HepG2 (cell line): ENCODE data around the gene RNU7-1. TPM values are rescaled to one million over a fixed set of nuclear protein-coding genes. Genes with fewer than 3 reads are reported as not detected.

Source experiments
- ATAC-seq: fragments of 200-7000 bp; cut with Tn5 transposase; 3 replicates; pipeline ENCODE4 v1.9.1; 2020; ENCODE audit warnings: mild to moderate bottlenecking, moderate library complexity
- BruUV-seq: library from RNA; stranded (reverse); fragments of 400-500 nt; replicated peaks from 2 replicates; lab custom pipeline; 2021; lab: Mats Ljungman, UMichigan
- CTCF ChIA-PET: fragments of 300-600 bp; formaldehyde crosslinking; extraction: SDS; loops from one replicate; lab custom pipeline; 2021; ENCODE audit warnings: low total read pairs, inconsistent platforms, low intra/inter-chr PET ratio; lab: Yijun Ruan, JAX
- POLR2A ChIA-PET: fragments of 350-600 bp; sonication (Branson Sonifier 250); formaldehyde crosslinking; loops from one replicate; lab custom pipeline; 2020; ENCODE audit warnings: antibody characterized with exemption, inconsistent platforms; lab: Yijun Ruan, JAX
- DNase-seq: peaks from one replicate; pipeline ENCODE4 v3.0.0-alpha.2; 2015; ENCODE audit warnings: low spot score
- FAIRE-seq: peaks from 3 replicates; lab custom pipeline; 2011; peaks lifted over from hg19 to GRCh38; lab: Jason Lieb, UNC
- H2AFZ ChIP-seq: one replicate; pipeline ENCODE4 v1.6.1; 2011; ENCODE audit warnings: low read length, inconsistent platforms
- H3K27ac ChIP-seq: fragments of 300-600 bp; 3 replicates; pipeline ENCODE4 v1.8.0; 2011; ENCODE audit warnings: mixed run types, mild to moderate bottlenecking, mixed read lengths, low read length, inconsistent platforms; ENCODE audit not compliant: insufficient read depth; ENCODE audit errors: extremely low read length
- H3K27me3 ChIP-seq, 2 experiments: fragments of 200-600 bp in 1 of 2; 2 replicates in 1 of 2; 3 replicates in 1 of 2; pipeline versions ENCODE4 v1.6.0 to v1.8.0; 2011; ENCODE audit warnings: low read length in 2 of 2, mild to moderate bottlenecking in 2 of 2, moderate library complexity in 2 of 2, inconsistent platforms in 1 of 2; ENCODE audit not compliant: insufficient read depth in 2 of 2, control insufficient read depth in 1 of 2
- H3K36me3 ChIP-seq, 2 experiments: fragments of 200-600 bp in 1 of 2; replicated peaks in 1 of 2; 2 replicates in 1 of 2; 3 replicates in 1 of 2; pipeline versions ENCODE4 v1.5.1 to v1.8.0; 2011; ENCODE audit warnings: low read length in 2 of 2, inconsistent platforms in 1 of 2; ENCODE audit not compliant: insufficient read depth in 2 of 2, control insufficient read depth in 1 of 2
- H3K4me1 ChIP-seq: 2 replicates; pipeline ENCODE4 v1.5.1; 2012; ENCODE audit warnings: low read length, inconsistent platforms; ENCODE audit not compliant: insufficient read depth
- H3K4me2 ChIP-seq: 2 replicates; pipeline ENCODE4 v1.6.0; 2011; ENCODE audit warnings: low read depth, low read length, inconsistent platforms
- H3K4me3 ChIP-seq, 3 experiments: fragments of 200-600 bp in 1 of 3; sonication (generic), shearing (Covaris generic) in 1 of 3; replicated peaks in 1 of 3; 2 replicates each; pipeline ENCODE4 v1.5.1; 2011 to 2016; ENCODE audit warnings: low read length in 3 of 3, inconsistent platforms in 2 of 3, low read depth in 2 of 3, mild to moderate bottlenecking in 2 of 3, control low read depth in 1 of 3, mixed read lengths in 1 of 3; ENCODE audit not compliant: insufficient read depth in 1 of 3
- H3K79me2 ChIP-seq: one replicate; pipeline ENCODE4 v1.6.1; 2011; ENCODE audit warnings: low read length, inconsistent platforms; ENCODE audit not compliant: insufficient read depth
- H3K9ac ChIP-seq: 2 replicates; pipeline ENCODE4 v1.6.0; 2011; ENCODE audit warnings: mild to moderate bottlenecking, low read depth, low read length, inconsistent platforms; ENCODE audit not compliant: insufficient read depth
- H3K9me3 ChIP-seq: 2 replicates; pipeline ENCODE4 v1.5.1; 2012; ENCODE audit warnings: mild to moderate bottlenecking, low read length
- H4K20me1 ChIP-seq: 2 replicates; pipeline ENCODE4 v1.6.0; 2011; ENCODE audit warnings: inconsistent platforms, mild to moderate bottlenecking, low read length, moderate library complexity; ENCODE audit not compliant: insufficient read depth
- ATF7 ChIP-seq, 2 experiments: fragments of 450-650 bp in 1 of 2; sonication (generic) in 1 of 2; formaldehyde crosslinking in 1 of 2; IDR thresholded peaks; 2 replicates each; pipeline versions ENCODE4 v1.4.0 to v1.6.1; 2016 to 2020; ENCODE audit warnings: antibody characterized with exemption in 1 of 2, mild to moderate bottlenecking in 1 of 2, missing genetic modification reagents in 1 of 2
- FOSL1 ChIP-seq: sonication (generic); formaldehyde crosslinking; IDR thresholded peaks from 2 replicates; pipeline ENCODE4 v1.9.0; 2021; ENCODE audit warnings: missing genetic modification reagents, borderline replicate concordance
- GABPA ChIP-seq, 2 experiments: IDR thresholded peaks; 2 replicates each; pipeline ENCODE4 v1.6.1; 2011 to 2016; ENCODE audit warnings: low read depth in 2 of 2, low read length in 1 of 2, missing biosample characterization in 1 of 2, missing genetic modification characterization in 1 of 2
- MEF2D ChIP-seq: sonication (generic); formaldehyde crosslinking; IDR thresholded peaks from 2 replicates; pipeline ENCODE4 v1.5.1; 2020; ENCODE audit warnings: mild to moderate bottlenecking, missing genetic modification reagents
- NFYC ChIP-seq: IDR thresholded peaks from 2 replicates; pipeline ENCODE4 v1.6.1; 2016; ENCODE audit warnings: missing genetic modification reagents, missing compliant biosample characterization
- POLR2G ChIP-seq: fragments of 200-400 bp; formaldehyde crosslinking; IDR thresholded peaks from 2 replicates; pipeline ENCODE4 v1.6.1; 2018; ENCODE audit warnings: mild to moderate bottlenecking, low read depth, low read length, moderate library complexity
- SATB2 ChIP-seq: sonication (generic); formaldehyde crosslinking; IDR thresholded peaks from 2 replicates; pipeline ENCODE4 v1.5.0; 2020; ENCODE audit warnings: missing genetic modification reagents
- SCMH1 ChIP-seq: sonication (generic); formaldehyde crosslinking; IDR thresholded peaks from 2 replicates; pipeline ENCODE4 v1.9.0; 2021; ENCODE audit warnings: missing genetic modification reagents, mild to moderate bottlenecking, borderline replicate concordance
- TBX3 ChIP-seq: fragments of 450-650 bp; IDR thresholded peaks from 2 replicates; pipeline ENCODE4 v1.6.1; 2017; ENCODE audit warnings: antibody characterized with exemption, mild to moderate bottlenecking, inconsistent platforms, borderline replicate concordance
- ZFY ChIP-seq: sonication (generic); formaldehyde crosslinking; IDR thresholded peaks from 2 replicates; pipeline ENCODE4 v1.4.0; 2020; ENCODE audit warnings: missing genetic modification reagents
- ZMYM3 ChIP-seq: sonication (generic); formaldehyde crosslinking; IDR thresholded peaks from 2 replicates; pipeline ENCODE4 v1.5.1; 2020; ENCODE audit warnings: mild to moderate bottlenecking, missing genetic modification reagents
- ZMYM4 ChIP-seq: sonication (generic); formaldehyde crosslinking; IDR thresholded peaks from 2 replicates; pipeline ENCODE4 v1.8.1; 2023; ENCODE audit warnings: mild to moderate bottlenecking, missing genetic modification reagents
- ZNF878 ChIP-seq: sonication (generic); formaldehyde crosslinking; IDR thresholded peaks from 2 replicates; pipeline ENCODE4 v1.8.1; 2023; ENCODE audit warnings: mild to moderate bottlenecking, missing genetic modification reagents, moderate library complexity
- WGBS: methylation state at CpG from one replicate; pipeline ENCODE4 v1.1.6; 2017; ENCODE audit warnings: low lambda C conversion rate; 5-methylcytosine and 5-hydroxymethylcytosine counted together
- in situ Hi-C: cut with HindIII; loops from 2 replicates; pipeline ENCODE4 v1.10.0; 2017; ENCODE audit warnings: low pct_unique_long_range_greater_than_20kb; ENCODE audit not compliant: extremely low pct_ligation_motif_present
- intact Hi-C: fragments of 100-400 bp; cut with micrococcal nuclease; formaldehyde crosslinking; loops from one replicate; pipeline ENCODE4 v1.10.0; 2022; ENCODE audit not compliant: unreplicated experiment
- polyA plus RNA-seq, 8 experiments: library from polyadenylated mRNA; depleted of rRNA in 3 of 8; stranded (reverse) in 7 of 8; unstranded in 1 of 8; fragments of >200 nt; fragmentation: Illumina TruSeq in 4 of 8; extraction: Trizol in 4 of 8; gene quantifications; 2 replicates each; pipeline versions ENCODE4 v1.2.1 to v1.2.3, GENCODE V29; 2011 to 2016; ENCODE audit warnings: low read depth in 4 of 8, missing spikeins in 1 of 8, mixed read lengths in 1 of 8; ENCODE audit not compliant: insufficient read depth in 1 of 8
- total RNA-seq, 5 experiments: library from RNA; depleted of rRNA; stranded (reverse); fragments of >200 nt; fragmentation: Illumina TruSeq; extraction: Trizol; gene quantifications; 2 replicates each; pipeline ENCODE4 v1.2.3, GENCODE V29; 2016; ENCODE audit warnings: low read depth in 1 of 5
- TF ChIP-seq, protein P1 (sequence below), 2 experiments: sonication (generic) in 1 of 2; formaldehyde crosslinking in 1 of 2; IDR thresholded peaks; 2 replicates each; pipeline versions ENCODE4 v1.5.1 to v1.6.1; 2011 to 2020; ENCODE audit warnings: borderline replicate concordance in 1 of 2, low read depth in 1 of 2, low read length in 1 of 2, mild to moderate bottlenecking in 1 of 2, missing genetic modification reagents in 1 of 2, moderate library complexity in 1 of 2
- TF ChIP-seq, protein P2 (sequence below): sonication (generic); formaldehyde crosslinking; IDR thresholded peaks from 2 replicates; pipeline ENCODE4 v1.4.0; 2020; ENCODE audit warnings: low read depth, mild to moderate bottlenecking, missing genetic modification reagents
- TF ChIP-seq, protein P3 (sequence below): sonication (generic); formaldehyde crosslinking; IDR thresholded peaks from 2 replicates; pipeline ENCODE4 v1.5.0; 2020; ENCODE audit warnings: missing genetic modification reagents

The RNU7-1 gene
- total and polyA plus RNA-seq, 2 of the 13 experiments (the other 11 are each of a cell fraction or from before 2014, with no cell fraction given) = not detected

DNA sequence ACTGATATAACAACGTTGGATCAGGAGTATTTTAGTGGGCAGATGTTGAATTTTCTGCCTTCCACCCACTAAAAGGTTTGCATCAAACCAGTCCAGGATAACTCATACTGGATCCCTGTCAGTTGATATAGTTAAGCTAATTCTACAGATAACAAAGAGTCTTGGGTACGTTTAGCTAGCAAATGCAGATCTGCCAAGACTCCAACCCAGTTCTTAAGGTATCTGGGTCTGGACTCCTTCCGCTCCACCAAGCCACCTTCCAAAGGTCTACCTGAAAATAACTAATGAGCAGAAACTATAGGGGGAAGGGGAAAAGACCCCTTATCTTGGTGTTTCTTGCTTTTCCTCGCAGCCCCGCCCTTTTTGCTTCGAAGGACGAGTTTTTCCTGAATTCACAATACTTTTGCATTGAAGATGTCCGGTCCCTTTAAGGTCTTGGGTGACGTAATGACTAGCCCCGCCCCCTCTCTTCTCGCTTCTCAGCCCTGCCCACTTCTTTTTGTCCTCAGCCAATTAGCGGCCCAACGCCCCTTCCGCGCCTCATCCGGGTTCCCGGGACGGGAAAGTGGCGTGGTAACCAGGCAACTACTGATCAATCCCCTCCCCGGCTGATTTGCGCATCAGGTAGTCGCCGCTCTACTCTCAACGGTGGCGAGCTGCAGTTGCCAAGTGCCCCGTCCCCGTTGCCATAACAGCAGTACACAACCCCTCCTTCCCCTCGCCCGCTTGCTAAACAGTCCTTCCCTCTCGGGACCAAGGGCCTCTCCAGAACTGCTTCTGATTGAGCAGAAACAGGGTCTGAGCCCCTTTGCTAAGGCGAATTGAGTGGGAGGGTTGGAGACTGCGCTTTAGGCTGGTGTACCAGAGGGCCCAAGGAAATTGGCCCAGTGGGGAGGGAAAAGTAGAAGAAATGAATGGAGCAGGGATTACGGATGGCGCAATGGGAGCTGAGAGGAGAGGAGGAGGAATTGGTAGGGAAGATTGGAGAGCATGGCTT is 39.0 kb upstream of the RNU7-1 start, which contains the start of gene LRRC23:
TSS of gene LRRC23 (plus strand) at position 543 of the 997 bp plus-strand sequence. CDS start 812 bp downstream, outside the sequence.
- intact Hi-C loops = no loop called here
- BruUV-seq = no TSS peak
- FAIRE-seq (peak; percentile 84), DNase-seq (peak; percentile 90), ATAC-seq (peak; percentile 89)
- Histone ChIP-seq H3K27me3 (no peaks in the 10 kb centered on the region), H4K20me1 (no peaks in the 10 kb centered on the region), H3K4me2 (peak within 1 kb of the TSS; percentile 96), H3K27ac (peak within 1 kb of the TSS; percentile 69), H3K79me2 (no peaks in the 10 kb centered on the region), H3K9ac (peak within 1 kb of the TSS; percentile 81), H3K4me3 (peak within 1 kb of the TSS; percentile 78 to 88 (median 83)), H2AFZ (peak within 1 kb of the TSS; percentile 90), H3K4me1 (peaks cover 60% of the 10 kb centered on the region), H3K36me3 (no peaks in the 10 kb centered on the region), H3K9me3 (no peaks in the 10 kb centered on the region)
- POLR2A ChIA-PET = interaction anchor here (0.6 to 2.2 kb wide), 7 partner anchors 9 to 203 kb away, joined by 3 to 10 read pairs (median 4); partner anchors contain the start of genes ENO2, SPSB2, TPI1 and USP5
- CTCF ChIA-PET = no interaction called here
- WGBS = 5% methylated on average over 34 of the region's 34 CpGs
- in situ Hi-C loops = no loop called here
- peak; percentile 60 for TF ChIP-seq ZMYM4 (CRISPR knock-in tag)
- TF ChIP-seq, protein P1, sequence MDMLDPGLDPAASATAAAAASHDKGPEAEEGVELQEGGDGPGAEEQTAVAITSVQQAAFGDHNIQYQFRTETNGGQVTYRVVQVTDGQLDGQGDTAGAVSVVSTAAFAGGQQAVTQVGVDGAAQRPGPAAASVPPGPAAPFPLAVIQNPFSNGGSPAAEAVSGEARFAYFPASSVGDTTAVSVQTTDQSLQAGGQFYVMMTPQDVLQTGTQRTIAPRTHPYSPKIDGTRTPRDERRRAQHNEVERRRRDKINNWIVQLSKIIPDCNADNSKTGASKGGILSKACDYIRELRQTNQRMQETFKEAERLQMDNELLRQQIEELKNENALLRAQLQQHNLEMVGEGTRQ (IDR thresholded peaks at IDR 0.05; ENCODE audit: low read depth, low read length) = no peak
- TF ChIP-seq, protein P1 (CRISPR knock-in tag; IDR thresholded peaks at IDR 0.05; ENCODE audit: borderline replicate concordance) = peak; percentile 15; the same call in 1 of the 2 replicates
- TF ChIP-seq, protein P2, sequence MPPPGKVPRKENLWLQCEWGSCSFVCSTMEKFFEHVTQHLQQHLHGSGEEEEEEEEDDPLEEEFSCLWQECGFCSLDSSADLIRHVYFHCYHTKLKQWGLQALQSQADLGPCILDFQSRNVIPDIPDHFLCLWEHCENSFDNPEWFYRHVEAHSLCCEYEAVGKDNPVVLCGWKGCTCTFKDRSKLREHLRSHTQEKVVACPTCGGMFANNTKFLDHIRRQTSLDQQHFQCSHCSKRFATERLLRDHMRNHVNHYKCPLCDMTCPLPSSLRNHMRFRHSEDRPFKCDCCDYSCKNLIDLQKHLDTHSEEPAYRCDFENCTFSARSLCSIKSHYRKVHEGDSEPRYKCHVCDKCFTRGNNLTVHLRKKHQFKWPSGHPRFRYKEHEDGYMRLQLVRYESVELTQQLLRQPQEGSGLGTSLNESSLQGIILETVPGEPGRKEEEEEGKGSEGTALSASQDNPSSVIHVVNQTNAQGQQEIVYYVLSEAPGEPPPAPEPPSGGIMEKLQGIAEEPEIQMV (CRISPR knock-in tag) = no peak
- 0 out of 2 replicates have a peak, but pooled peaks have one; percentile 24 for TF ChIP-seq MEF2D (CRISPR knock-in tag)
- no peak for TF ChIP-seq TBX3
- peak; percentile 46; the same call in 1 of the 2 replicates for TF ChIP-seq ZFY (CRISPR knock-in tag)
- no peak for TF ChIP-seq SCMH1 (CRISPR knock-in tag)
- no peak for TF ChIP-seq GABPA (IDR thresholded peaks at IDR 0.05; ENCODE audit: low read depth, low read length)
- peak; percentile 59; the same call in 1 of the 2 replicates for TF ChIP-seq GABPA (CRISPR knock-in tag; IDR thresholded peaks at IDR 0.05; ENCODE audit: low read depth)
- TF ChIP-seq POLR2G = peak; percentile 59
- no peak for TF ChIP-seq FOSL1 (CRISPR knock-in tag)
- TF ChIP-seq ZNF878 (CRISPR knock-in tag) = no peak
- TF ChIP-seq NFYC (CRISPR knock-in tag) = peak; percentile 76
- TF ChIP-seq SATB2 (CRISPR knock-in tag) = no peak
- peak; percentile 97 for TF ChIP-seq ATF7 (IDR thresholded peaks at IDR 0.05)
- peak; percentile 70; the same call in 1 of the 2 replicates for TF ChIP-seq ATF7 (CRISPR knock-in tag; IDR thresholded peaks at IDR 0.05)
- no peak for TF ChIP-seq ZMYM3
- TF ChIP-seq, protein P3, sequence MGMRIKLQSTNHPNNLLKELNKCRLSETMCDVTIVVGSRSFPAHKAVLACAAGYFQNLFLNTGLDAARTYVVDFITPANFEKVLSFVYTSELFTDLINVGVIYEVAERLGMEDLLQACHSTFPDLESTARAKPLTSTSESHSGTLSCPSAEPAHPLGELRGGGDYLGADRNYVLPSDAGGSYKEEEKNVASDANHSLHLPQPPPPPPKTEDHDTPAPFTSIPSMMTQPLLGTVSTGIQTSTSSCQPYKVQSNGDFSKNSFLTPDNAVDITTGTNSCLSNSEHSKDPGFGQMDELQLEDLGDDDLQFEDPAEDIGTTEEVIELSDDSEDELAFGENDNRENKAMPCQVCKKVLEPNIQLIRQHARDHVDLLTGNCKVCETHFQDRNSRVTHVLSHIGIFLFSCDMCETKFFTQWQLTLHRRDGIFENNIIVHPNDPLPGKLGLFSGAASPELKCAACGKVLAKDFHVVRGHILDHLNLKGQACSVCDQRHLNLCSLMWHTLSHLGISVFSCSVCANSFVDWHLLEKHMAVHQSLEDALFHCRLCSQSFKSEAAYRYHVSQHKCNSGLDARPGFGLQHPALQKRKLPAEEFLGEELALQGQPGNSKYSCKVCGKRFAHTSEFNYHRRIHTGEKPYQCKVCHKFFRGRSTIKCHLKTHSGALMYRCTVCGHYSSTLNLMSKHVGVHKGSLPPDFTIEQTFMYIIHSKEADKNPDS = no peak
